SIG-M5 (cell line): ENCODE measurements around the gene KAT6B.
"Not testable (repeated sequence)": the region's sequence is repeated elsewhere in the genome, so short reads cannot be mapped to it uniquely, and the experiment has no call there.

Experiments used
- DNase-seq: peaks from one replicate; lab custom pipeline; 2025; lab: John Stamatoyannopoulos, UW

KAT6B gene

GRCh38 chr10:75037171-75038153 lies 211.1 kb downstream of the KAT6B start:
- DNase-seq: no peak

GRCh38 chr10:75038335-75038734 lies 211.9 kb downstream of the KAT6B start:
- DNase-seq: no peak

DNA sequence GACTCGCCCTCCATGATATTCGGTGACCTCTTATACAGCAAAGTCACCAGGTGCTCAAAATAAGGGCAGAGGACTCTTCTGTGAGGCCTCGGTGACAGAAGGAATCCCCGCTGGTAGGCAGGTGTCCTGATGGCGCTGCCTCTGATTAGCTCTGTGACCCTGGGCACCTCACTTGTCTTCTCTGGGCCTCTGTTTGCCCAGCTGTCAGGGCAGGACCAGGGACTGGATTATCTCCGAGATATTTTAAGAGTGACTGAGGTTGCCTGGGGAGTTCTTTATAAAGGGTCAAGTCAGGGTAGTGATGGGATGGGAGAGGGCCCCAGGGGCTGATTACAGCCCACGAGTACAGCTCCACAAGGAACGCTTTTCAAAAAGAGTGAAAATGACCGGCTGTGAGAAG lies 214.2 kb downstream of the KAT6B start:
- DNase-seq: no peak

GRCh38 chr10:75042292-75042974 lies 216.0 kb downstream of the KAT6B start:
- DNase-seq: no peak

DNA sequence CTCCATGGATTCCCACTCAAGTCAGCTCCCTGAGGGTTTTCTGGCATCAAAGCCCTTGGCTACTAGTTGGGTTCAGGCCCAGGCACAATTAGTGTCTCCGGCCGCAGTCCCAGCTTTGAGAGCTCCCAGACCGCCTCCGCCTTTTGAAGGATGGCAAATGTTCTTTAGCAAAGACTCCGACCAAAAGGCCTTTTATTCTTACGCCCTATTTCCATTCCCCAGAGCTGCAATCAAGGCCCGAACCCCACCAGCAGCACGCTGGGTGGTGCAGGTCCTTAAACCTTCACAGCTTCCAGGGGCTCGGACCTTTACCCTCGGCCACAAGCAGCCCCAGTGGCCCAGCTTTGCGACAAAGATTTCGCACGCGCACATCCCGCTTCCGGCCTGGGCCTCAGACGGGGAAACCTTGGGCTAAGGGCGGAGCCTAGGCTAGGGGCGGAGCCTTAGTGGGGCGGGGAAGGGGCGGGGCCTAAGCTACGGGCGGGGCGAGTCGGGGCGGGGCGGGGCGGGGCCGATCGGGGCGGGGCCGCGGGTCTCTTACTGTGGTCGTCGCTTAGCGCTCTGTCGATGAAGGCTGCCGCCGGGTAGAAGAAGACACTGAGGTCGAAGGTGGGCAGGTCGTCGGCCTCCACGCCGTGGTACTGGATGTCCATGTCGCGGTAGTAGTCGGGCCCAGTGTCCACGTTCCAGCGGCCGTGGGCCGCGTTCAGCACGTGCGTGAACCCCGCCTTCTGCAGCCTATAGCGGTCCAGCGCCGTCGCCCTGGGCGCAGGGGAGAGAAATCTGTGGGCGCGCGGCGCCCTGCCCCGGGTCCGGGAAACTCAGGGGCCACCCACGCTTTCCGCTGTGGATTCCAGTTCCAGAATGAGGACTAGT lies 217.1 kb downstream of the KAT6B start:
- no peak for DNase-seq

DNA sequence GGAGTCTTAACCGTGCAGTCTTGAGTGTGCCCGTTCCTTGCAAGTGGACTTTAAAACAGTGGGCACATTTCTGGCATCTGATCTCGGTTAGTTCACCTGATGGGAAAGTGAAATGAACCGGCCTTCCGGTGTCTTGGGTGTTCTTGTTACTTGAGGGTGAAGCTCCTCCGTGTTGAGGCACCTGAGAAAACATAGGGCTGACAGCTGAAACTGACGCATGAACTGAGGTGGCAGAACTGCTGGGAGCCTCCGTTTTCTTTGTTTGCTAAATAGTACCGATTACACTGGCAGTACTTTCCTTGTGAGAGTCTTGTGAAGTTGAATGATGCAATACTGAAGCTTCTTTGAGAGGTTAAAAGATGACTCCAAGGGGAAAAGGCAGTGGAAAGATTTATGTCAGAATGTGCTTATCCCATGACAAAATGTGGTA lies 222.3 kb downstream of the KAT6B start:
- DNase-seq: no peak

- DNase-seq: no peak
These were observed 223.1 kb downstream of the KAT6B start for GRCh38 chr10:75049316-75050148.

DNA sequence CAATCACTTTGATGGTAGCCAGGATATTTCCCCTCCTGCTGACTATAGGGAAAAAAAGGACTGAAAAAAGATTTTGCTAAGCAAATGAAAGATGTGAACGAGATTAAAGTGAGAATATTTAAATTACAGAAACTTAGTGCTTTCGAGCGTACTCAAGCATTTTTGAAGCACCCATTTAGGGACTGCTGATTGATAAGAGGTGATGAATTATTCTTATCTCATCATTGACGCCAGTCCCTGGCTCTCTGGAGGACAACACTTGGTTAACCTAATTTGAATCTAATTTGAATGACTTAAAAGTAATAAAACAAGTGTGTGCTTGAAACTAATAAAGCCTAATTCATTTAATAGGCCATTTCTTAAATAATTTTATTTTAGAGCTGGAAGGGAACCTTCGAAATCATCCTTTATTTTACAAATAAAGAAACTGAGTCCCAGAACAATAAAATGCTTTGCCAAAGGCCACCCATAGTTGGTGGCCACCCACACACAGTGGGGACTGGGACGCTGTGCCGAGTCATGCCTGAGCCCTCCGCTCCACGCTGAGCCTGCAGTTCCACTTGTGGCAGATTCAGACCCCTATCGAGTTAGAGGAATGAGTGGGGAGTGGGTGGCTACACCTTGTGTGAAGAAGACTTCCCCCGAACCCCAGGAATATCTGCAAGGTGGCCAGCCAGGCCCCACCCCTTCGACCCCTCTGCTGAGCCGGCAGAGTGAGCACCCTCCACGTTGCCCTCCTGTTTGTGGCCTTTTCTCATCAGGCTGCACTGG lies 223.9 kb downstream of the KAT6B start:
- no peak for DNase-seq

- no peak for DNase-seq
These were observed 224.9 kb downstream of the KAT6B start for GRCh38 chr10:75051308-75051707.

GRCh38 chr10:75055896-75056406 lies 229.6 kb downstream of the KAT6B start:
- DNase-seq: not testable (repeated sequence)

- DNase-seq: no peak
These were observed 231.3 kb downstream of the KAT6B start for GRCh38 chr10:75057680-75058079.

- DNase-seq: no peak
These were observed 231.8 kb downstream of the KAT6B start for GRCh38 chr10:75058161-75058560.

GRCh38 chr10:75061709-75062505 lies 235.5 kb downstream of the KAT6B start:
- DNase-seq: no peak

GRCh38 chr10:75062506-75063299 lies 236.3 kb downstream of the KAT6B start:
- DNase-seq: no peak

DNA sequence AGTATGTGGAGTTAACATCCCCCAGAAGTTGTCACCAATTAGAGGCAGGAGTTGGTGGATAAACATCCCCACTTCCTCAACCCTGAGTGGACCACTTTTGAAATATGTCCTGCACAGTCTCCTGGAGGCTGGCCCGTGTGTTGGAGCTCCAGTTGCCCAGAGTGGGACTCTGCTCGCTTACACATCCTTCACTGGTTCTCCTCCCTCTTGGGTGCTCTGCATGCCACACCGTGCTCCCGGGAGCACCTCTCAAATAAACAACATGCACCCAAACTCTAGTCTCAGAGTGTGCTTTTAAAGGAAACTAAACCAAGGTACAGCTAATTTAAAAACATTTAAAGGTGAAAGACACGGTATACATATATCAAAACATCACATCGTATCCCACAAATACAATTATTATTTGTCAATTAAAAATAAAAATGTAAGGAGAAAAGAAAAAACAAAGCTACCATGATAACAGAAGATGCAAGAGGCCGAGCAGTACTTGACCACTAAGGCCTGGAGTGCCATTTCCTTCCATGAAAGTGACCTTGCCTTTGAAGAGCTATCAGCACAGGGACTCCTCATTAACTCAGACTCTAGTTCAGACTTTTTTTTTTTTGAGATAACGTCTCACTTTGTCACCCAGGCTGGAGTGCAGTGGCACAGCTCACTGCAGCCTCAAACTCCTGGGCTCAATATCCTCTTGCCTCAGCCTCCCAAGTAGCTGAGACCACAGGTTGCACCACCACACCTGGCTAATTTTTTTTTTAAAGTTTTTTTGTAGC lies 237.2 kb downstream of the KAT6B start:
- no peak for DNase-seq

- DNase-seq: no peak
These were observed 238.7 kb downstream of the KAT6B start for GRCh38 chr10:75065076-75065475.

- DNase-seq: no peak
These were observed 239.9 kb downstream of the KAT6B start for GRCh38 chr10:75066271-75066670.

GRCh38 chr10:75067272-75067671 lies 240.9 kb downstream of the KAT6B start:
- DNase-seq: no peak
